Lung (tissue), 12 donors: ENCODE results near the gene TICAM1. TPM values are rescaled to one million over a fixed set of nuclear protein-coding genes. Genes with fewer than 3 reads are reported as not detected.

Experiments used
- ATAC-seq: fragments of 200-7000 bp; cut with Tn5 transposase; one replicate; pipeline ENCODE4 v1.9.1; 2020; ENCODE audit warnings: moderate number of reproducible peaks; ENCODE audit not compliant: insufficient read depth, low FRiP score
- DNase-seq, 3 donors: peaks; one replicate each; pipeline ENCODE4 v3.0.0-alpha.2; 2013 to 2017
- H3K27ac ChIP-seq, 2 donors: one replicate each; pipeline ENCODE4 v1.5.1; 2013; ENCODE audit warnings: mild to moderate bottlenecking in 2 of 2, moderate library complexity in 2 of 2, control low read depth in 1 of 2, inconsistent platforms in 1 of 2, low read depth in 1 of 2, low read length in 1 of 2
- H3K27me3 ChIP-seq, 3 donors: one replicate each; pipeline ENCODE4 v1.5.1; 2013; ENCODE audit warnings: low read length in 2 of 3; ENCODE audit not compliant: control insufficient read depth in 3 of 3, insufficient read depth in 3 of 3
- H3K36me3 ChIP-seq, 4 donors: one replicate each; pipeline ENCODE4 v1.5.1; 2013; ENCODE audit warnings: low read length in 4 of 4, mild to moderate bottlenecking in 1 of 4, moderate library complexity in 1 of 4; ENCODE audit not compliant: control insufficient read depth in 4 of 4, insufficient read depth in 4 of 4
- H3K4me1 ChIP-seq, 5 donors: one replicate each; pipeline ENCODE4 v1.5.1; 2013; ENCODE audit warnings: low read length in 5 of 5, mild to moderate bottlenecking in 2 of 5, moderate library complexity in 1 of 5; ENCODE audit not compliant: control insufficient read depth in 5 of 5, insufficient read depth in 5 of 5
- H3K4me3 ChIP-seq: one replicate; pipeline ENCODE4 v1.5.1; 2013; ENCODE audit warnings: mild to moderate bottlenecking, control low read depth, moderate library complexity
- H3K9ac ChIP-seq, 2 donors: one replicate each; pipeline ENCODE4 v1.5.1; 2013; ENCODE audit warnings: low read length in 2 of 2, control low read depth in 1 of 2; ENCODE audit not compliant: insufficient read depth in 1 of 2
- H3K9me3 ChIP-seq, 4 donors: one replicate each; pipeline ENCODE4 v1.5.1; 2013; ENCODE audit warnings: low read length in 3 of 4, mild to moderate bottlenecking in 1 of 4, moderate library complexity in 1 of 4; ENCODE audit not compliant: control insufficient read depth in 4 of 4, insufficient read depth in 3 of 4
- CTCF ChIP-seq: IDR thresholded peaks from 2 replicates; pipeline ENCODE4 v1.5.1; 2012; ENCODE audit warnings: mild to moderate bottlenecking; ENCODE audit errors: control extremely low read depth, extremely low read depth
- WGBS, 2 donors: extraction: QIAGEN DNeasy Blood & Tissue Kit; methylation state at CpG; one replicate each; pipeline ENCODE4 v1.1.7; 2013; 5-methylcytosine and 5-hydroxymethylcytosine counted together
- polyA plus RNA-seq, 2 donors: library from polyadenylated mRNA; stranded (reverse); fragments of 200-250 nt; gene quantifications; one replicate each; pipeline ENCODE4 v1.2.1, GENCODE V29; 2013
- total RNA-seq, 2 donors: library from RNA; depleted of rRNA in 1 of 2; stranded (reverse); fragments of >200 nt in 1 of 2; gene quantifications; one replicate each; pipeline ENCODE4 v1.2.1, GENCODE V29; 2014 to 2021
- donor health status: control.
- donor health status: control.
- donor health status: Bipolar disorder and iron deficiency.
- donor health status: healthy.
- donor health status: DM: yes; HTN: yes; CAD: no.

Gene TICAM1
- total and polyA plus RNA-seq, 4 donors = 4.5 to 19.7 (median 13.6) TPM

- no peak overlapping the region for H3K27ac ChIP-seq
- DNase-seq (peak; percentile 64 to 72 (median 68)), ATAC-seq (no peak)
- 48 to 50% methylated on average over 33 of the region's 33 CpGs for WGBS, 2 donors
- H3K27me3 ChIP-seq = no peaks in the 10 kb centered on the region
- no peaks in the 10 kb centered on the region for H3K9me3 ChIP-seq
- H3K4me3 ChIP-seq = no peak overlapping the region
- H3K4me1 ChIP-seq = peaks cover 0 to 3% (median 0%) of the 10 kb centered on the region in 5 donors
- no peaks in the 10 kb centered on the region for H3K36me3 ChIP-seq
- TF ChIP-seq CTCF = peak; percentile 74
- H3K9ac ChIP-seq = no peak overlapping the region
Observed at GRCh38 chr19:4803736-4804695, 27.5 kb downstream of the TICAM1 start.

GRCh38 chr19:4802711-4803110 is 28.8 kb downstream of the TICAM1 start:
- ATAC-seq (no peak), DNase-seq (no peak)
- Histone ChIP-seq H3K4me3 (no peak overlapping the region), H3K36me3 (no peaks in the 10 kb centered on the region), H3K27ac (no peak overlapping the region), H3K4me1 (peaks cover 0 to 3% (median 0%) of the 10 kb centered on the region in 5 donors), H3K27me3 (no peaks in the 10 kb centered on the region), H3K9me3 (no peaks in the 10 kb centered on the region), H3K9ac (no peak overlapping the region)
- no peak for TF ChIP-seq CTCF
- WGBS, 2 donors = 75 to 85% methylated on average over 7 of the region's 7 CpGs

- peaks cover 0 to 7% (median 6%) of the 10 kb centered on the region in 4 donors for H3K36me3 ChIP-seq
- no peak overlapping the region for H3K9ac ChIP-seq
- TF ChIP-seq CTCF = no peak
- peak overlapping the region; percentile 53 to 82 for H3K27ac ChIP-seq
- peaks cover 0 to 3% (median 0%) of the 10 kb centered on the region in 5 donors for H3K4me1 ChIP-seq
- no peak for DNase-seq
- H3K4me3 ChIP-seq = no peak overlapping the region
- H3K27me3 ChIP-seq = no peaks in the 10 kb centered on the region
- no peaks in the 10 kb centered on the region for H3K9me3 ChIP-seq
- ATAC-seq = no peak
- 81 to 93% methylated on average over 3 of the region's 3 CpGs for WGBS, 2 donors
Observed at GRCh38 chr19:4801085-4801619, 30.4 kb downstream of the TICAM1 start.
